K562 (cell line): ENCODE measurements around the gene FKBP8. TPM values are rescaled to one million over a fixed set of nuclear protein-coding genes. Genes with fewer than 3 reads are reported as not detected.
A peak's percentile ranks its signal among the peaks of the same experiment; 100 is the strongest.

Experiments used
- BRD4 ChIP-seq: fragments of 200-600 bp; sonication (generic); IDR thresholded peaks from 2 replicates; pipeline ENCODE4 v1.6.1; 2017; ENCODE audit warnings: inconsistent platforms
- CHD1 ChIP-seq: fragments of 200-600 bp; sonication (generic); IDR thresholded peaks from one replicate; pipeline ENCODE4 v1.6.1; 2012; ENCODE audit warnings: mild to moderate bottlenecking, moderate library complexity, low read length, inconsistent platforms
- ELF1 ChIP-seq: fragments of 200-800 bp; sonication (Bioruptor generic); IDR thresholded peaks from 2 replicates; pipeline ENCODE4 v1.6.1; 2016; ENCODE audit warnings: missing genetic modification characterization, missing compliant biosample characterization
- FOXK2 ChIP-seq, 2 experiments: fragments of 450-650 bp; IDR thresholded peaks in 1 of 2; conservative IDR thresholded peaks in 1 of 2; 2 replicates each; pipeline ENCODE4 v1.6.1; 2016; ENCODE audit warnings: low read depth in 2 of 2, mild to moderate bottlenecking in 1 of 2
- NR3C1 ChIP-seq: sonication (generic); formaldehyde crosslinking; IDR thresholded peaks from 2 replicates; pipeline ENCODE4 v1.8.1; 2022; ENCODE audit warnings: missing genetic modification reagents
- polyA plus RNA-seq, 8 experiments: library from polyadenylated mRNA; depleted of rRNA in 4 of 8; stranded (reverse) in 5 of 8; unstranded in 3 of 8; fragments of >200 nt; fragmentation: Nextera tagmentation in 2 of 8; fragmentation: Illumina TruSeq in 1 of 8; extraction: Ambion mirVana in 2 of 8; extraction: Trizol in 1 of 8; gene quantifications; 2 replicates each; pipeline versions ENCODE4 v1.2.1 to v1.2.3, GENCODE V29; 2011 to 2014; ENCODE audit warnings: inconsistent platforms in 1 of 8, missing spikeins in 1 of 8
- total RNA-seq, 7 experiments: library from RNA; depleted of rRNA in 6 of 7; stranded (reverse); fragments of >200 nt in 6 of 7; fragmentation: Illumina TruSeq in 2 of 7; extraction: Trizol in 2 of 7; gene quantifications; 2 replicates each; pipeline versions ENCODE4 v1.2.1 to v1.2.3, GENCODE V29; 2011 to 2021; ENCODE audit warnings: low replicate concordance in 1 of 7
- TF ChIP-seq, protein P1 (sequence below): fragments of 200-400 bp; formaldehyde crosslinking; IDR thresholded peaks from 2 replicates; pipeline ENCODE4 v1.6.1; 2017; ENCODE audit warnings: mild to moderate bottlenecking, low read depth, low read length, moderate library complexity
- TF ChIP-seq, protein P2 (sequence below): sonication (generic); formaldehyde crosslinking; IDR thresholded peaks from 2 replicates; pipeline ENCODE4 v1.8.1; 2023; ENCODE audit warnings: mild to moderate bottlenecking, missing genetic modification reagents
- TF ChIP-seq, protein P3 (sequence below), 2 experiments: fragments of 150-350 bp in 1 of 2; IDR thresholded peaks; 2 replicates each; pipeline ENCODE4 v1.6.1; 2012 to 2016; ENCODE audit warnings: low read depth in 2 of 2, low read length in 2 of 2, mild to moderate bottlenecking in 1 of 2, moderate library complexity in 1 of 2
- TF ChIP-seq, protein P4 (sequence below): fragments of 250-450 bp; sonication (Bioruptor Pico); IDR thresholded peaks from 2 replicates; pipeline ENCODE4 v1.4.0; 2020; ENCODE audit warnings: mild to moderate bottlenecking, moderate library complexity
- TF ChIP-seq, protein P5 (sequence below): fragments of 250-450 bp; sonication (Bioruptor Pico); IDR thresholded peaks from 2 replicates; pipeline ENCODE4 v1.4.0; 2020

Gene FKBP8
- total and polyA plus RNA-seq, 9 of the 15 experiments (the other 6 are each of a cell fraction or from before 2014, with no cell fraction given): 0.46 to 236 (median 104) TPM

DNA sequence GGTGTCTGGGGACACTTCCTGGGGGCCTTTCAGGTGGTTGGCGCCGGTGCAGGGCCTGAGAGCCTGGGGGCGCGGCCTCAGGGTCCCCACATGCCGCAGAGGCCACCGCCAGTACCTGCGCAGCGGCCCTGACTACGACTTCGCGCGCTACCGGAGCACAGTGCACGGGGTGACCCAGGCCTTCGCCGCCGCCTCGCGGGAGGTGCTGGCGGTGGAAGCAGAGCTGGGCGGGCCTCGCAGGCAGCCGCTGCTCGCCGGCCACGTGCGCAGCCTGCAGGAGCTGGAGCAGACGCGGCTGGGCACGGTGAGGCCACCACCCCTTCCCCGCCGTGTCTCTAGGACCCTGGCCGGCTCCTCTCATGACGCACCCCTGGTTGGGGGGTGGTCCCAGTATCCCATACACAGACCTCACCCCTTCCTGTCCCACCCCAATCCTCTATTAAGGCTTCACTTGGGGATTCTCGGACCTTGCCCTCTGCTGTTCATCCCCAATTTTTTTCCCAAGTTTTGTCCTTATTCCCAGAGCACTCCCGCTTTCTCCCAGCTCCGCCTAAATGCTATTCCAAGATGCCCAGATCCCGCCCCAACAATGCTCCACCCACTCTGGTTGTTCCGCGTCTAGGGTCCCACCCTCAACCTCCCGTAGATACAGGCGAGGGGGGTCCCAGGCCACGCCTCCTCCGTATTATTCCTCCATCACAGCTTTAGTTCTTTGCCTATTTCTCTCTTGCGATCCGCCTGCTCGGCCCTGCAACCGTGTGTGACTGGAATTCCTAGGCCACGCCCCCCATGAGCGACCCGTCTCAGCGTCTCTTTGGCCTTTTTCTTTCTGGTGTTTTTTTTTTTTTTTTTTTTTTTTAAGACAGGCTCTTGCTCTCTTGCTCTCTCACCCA, 46.3 kb upstream of the FKBP8 start (continued):
- TF ChIP-seq, protein P1, sequence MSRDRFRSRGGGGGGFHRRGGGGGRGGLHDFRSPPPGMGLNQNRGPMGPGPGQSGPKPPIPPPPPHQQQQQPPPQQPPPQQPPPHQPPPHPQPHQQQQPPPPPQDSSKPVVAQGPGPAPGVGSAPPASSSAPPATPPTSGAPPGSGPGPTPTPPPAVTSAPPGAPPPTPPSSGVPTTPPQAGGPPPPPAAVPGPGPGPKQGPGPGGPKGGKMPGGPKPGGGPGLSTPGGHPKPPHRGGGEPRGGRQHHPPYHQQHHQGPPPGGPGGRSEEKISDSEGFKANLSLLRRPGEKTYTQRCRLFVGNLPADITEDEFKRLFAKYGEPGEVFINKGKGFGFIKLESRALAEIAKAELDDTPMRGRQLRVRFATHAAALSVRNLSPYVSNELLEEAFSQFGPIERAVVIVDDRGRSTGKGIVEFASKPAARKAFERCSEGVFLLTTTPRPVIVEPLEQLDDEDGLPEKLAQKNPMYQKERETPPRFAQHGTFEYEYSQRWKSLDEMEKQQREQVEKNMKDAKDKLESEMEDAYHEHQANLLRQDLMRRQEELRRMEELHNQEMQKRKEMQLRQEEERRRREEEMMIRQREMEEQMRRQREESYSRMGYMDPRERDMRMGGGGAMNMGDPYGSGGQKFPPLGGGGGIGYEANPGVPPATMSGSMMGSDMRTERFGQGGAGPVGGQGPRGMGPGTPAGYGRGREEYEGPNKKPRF: no peak
- TF ChIP-seq ELF1 (tag): peak; percentile 28; the same call in 1 of the 2 replicates
- peak; percentile 95 for TF ChIP-seq NR3C1
- TF ChIP-seq, protein P2, sequence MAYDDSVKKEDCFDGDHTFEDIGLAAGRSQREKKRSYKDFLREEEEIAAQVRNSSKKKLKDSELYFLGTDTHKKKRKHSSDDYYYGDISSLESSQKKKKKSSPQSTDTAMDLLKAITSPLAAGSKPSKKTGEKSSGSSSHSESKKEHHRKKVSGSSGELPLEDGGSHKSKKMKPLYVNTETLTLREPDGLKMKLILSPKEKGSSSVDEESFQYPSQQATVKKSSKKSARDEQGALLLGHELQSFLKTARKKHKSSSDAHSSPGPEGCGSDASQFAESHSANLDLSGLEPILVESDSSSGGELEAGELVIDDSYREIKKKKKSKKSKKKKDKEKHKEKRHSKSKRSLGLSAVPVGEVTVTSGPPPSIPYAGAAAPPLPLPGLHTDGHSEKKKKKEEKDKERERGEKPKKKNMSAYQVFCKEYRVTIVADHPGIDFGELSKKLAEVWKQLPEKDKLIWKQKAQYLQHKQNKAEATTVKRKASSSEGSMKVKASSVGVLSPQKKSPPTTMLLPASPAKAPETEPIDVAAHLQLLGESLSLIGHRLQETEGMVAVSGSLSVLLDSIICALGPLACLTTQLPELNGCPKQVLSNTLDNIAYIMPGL (CRISPR knock-in tag): peak; percentile 93
- TF ChIP-seq, protein P3, sequence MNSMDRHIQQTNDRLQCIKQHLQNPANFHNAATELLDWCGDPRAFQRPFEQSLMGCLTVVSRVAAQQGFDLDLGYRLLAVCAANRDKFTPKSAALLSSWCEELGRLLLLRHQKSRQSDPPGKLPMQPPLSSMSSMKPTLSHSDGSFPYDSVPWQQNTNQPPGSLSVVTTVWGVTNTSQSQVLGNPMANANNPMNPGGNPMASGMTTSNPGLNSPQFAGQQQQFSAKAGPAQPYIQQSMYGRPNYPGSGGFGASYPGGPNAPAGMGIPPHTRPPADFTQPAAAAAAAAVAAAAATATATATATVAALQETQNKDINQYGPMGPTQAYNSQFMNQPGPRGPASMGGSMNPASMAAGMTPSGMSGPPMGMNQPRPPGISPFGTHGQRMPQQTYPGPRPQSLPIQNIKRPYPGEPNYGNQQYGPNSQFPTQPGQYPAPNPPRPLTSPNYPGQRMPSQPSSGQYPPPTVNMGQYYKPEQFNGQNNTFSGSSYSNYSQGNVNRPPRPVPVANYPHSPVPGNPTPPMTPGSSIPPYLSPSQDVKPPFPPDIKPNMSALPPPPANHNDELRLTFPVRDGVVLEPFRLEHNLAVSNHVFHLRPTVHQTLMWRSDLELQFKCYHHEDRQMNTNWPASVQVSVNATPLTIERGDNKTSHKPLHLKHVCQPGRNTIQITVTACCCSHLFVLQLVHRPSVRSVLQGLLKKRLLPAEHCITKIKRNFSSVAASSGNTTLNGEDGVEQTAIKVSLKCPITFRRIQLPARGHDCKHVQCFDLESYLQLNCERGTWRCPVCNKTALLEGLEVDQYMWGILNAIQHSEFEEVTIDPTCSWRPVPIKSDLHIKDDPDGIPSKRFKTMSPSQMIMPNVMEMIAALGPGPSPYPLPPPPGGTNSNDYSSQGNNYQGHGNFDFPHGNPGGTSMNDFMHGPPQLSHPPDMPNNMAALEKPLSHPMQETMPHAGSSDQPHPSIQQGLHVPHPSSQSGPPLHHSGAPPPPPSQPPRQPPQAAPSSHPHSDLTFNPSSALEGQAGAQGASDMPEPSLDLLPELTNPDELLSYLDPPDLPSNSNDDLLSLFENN (IDR thresholded peaks at IDR 0.05; ENCODE audit: low read depth in 2 of 2, low read length in 2 of 2): no peak; a peak in 1 of 4 replicates
- no peak for TF ChIP-seq FOXK2 (conservative IDR thresholded peaks at IDR 0.05 in 1 of 2, IDR thresholded peaks at IDR 0.05 in 1 of 2; ENCODE audit: low read depth in 2 of 2)
- no peak for TF ChIP-seq BRD4
- TF ChIP-seq, protein P4, sequence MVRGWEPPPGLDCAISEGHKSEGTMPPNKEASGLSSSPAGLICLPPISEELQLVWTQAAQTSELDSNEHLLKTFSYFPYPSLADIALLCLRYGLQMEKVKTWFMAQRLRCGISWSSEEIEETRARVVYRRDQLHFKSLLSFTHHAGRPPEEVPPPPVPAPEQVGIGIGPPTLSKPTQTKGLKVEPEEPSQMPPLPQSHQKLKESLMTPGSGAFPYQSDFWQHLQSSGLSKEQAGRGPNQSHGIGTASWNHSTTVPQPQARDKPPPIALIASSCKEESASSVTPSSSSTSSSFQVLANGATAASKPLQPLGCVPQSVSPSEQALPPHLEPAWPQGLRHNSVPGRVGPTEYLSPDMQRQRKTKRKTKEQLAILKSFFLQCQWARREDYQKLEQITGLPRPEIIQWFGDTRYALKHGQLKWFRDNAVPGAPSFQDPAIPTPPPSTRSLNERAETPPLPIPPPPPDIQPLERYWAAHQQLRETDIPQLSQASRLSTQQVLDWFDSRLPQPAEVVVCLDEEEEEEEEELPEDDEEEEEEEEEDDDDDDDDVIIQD (CRISPR knock-in tag): no peak
- no peak for TF ChIP-seq CHD1
- TF ChIP-seq, protein P5, sequence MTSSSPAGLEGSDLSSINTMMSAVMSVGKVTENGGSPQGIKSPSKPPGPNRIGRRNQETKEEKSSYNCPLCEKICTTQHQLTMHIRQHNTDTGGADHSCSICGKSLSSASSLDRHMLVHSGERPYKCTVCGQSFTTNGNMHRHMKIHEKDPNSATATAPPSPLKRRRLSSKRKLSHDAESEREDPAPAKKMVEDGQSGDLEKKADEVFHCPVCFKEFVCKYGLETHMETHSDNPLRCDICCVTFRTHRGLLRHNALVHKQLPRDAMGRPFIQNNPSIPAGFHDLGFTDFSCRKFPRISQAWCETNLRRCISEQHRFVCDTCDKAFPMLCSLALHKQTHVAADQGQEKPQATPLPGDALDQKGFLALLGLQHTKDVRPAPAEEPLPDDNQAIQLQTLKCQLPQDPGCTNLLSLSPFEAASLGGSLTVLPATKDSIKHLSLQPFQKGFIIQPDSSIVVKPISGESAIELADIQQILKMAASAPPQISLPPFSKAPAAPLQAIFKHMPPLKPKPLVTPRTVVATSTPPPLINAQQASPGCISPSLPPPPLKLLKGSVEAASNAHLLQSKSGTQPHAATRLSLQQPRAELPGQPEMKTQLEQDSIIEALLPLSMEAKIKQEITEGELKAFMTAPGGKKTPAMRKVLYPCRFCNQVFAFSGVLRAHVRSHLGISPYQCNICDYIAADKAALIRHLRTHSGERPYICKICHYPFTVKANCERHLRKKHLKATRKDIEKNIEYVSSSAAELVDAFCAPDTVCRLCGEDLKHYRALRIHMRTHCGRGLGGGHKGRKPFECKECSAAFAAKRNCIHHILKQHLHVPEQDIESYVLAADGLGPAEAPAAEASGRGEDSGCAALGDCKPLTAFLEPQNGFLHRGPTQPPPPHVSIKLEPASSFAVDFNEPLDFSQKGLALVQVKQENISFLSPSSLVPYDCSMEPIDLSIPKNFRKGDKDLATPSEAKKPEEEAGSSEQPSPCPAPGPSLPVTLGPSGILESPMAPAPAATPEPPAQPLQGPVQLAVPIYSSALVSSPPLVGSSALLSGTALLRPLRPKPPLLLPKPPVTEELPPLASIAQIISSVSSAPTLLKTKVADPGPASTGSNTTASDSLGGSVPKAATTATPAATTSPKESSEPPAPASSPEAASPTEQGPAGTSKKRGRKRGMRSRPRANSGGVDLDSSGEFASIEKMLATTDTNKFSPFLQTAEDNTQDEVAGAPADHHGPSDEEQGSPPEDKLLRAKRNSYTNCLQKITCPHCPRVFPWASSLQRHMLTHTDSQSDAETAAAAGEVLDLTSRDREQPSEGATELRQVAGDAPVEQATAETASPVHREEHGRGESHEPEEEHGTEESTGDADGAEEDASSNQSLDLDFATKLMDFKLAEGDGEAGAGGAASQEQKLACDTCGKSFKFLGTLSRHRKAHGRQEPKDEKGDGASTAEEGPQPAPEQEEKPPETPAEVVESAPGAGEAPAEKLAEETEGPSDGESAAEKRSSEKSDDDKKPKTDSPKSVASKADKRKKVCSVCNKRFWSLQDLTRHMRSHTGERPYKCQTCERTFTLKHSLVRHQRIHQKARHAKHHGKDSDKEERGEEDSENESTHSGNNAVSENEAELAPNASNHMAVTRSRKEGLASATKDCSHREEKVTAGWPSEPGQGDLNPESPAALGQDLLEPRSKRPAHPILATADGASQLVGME (CRISPR knock-in tag): no peak
